Fibroblast of lung (primary cell): ENCODE results near the gene EYS. TPM values are rescaled to one million over a fixed set of nuclear protein-coding genes. Genes with fewer than 3 reads are reported as not detected.
A peak's percentile ranks its signal among the peaks of the same experiment; 100 is the strongest.

Source experiments
- DNase-seq, 2 donors: peaks; one replicate each; pipeline versions ENCODE4 v3.0.0 to v3.0.0-alpha.2; 2010; ENCODE audit warnings: low read depth in 2 of 2
- H2AFZ ChIP-seq: 2 replicates; pipeline ENCODE4 v1.5.1; 2012; ENCODE audit warnings: low read length, control low read depth, inconsistent platforms
- H3K27ac ChIP-seq: 2 replicates; pipeline ENCODE4 v1.5.1; 2011; ENCODE audit warnings: low read length, control low read depth; ENCODE audit not compliant: insufficient read depth
- H3K27me3 ChIP-seq: 2 replicates; pipeline ENCODE4 v1.5.1; 2011; ENCODE audit warnings: mild to moderate bottlenecking, low read length; ENCODE audit not compliant: control insufficient read depth, insufficient read depth
- H3K36me3 ChIP-seq: 2 replicates; pipeline ENCODE4 v1.5.1; 2011; ENCODE audit warnings: low read length; ENCODE audit not compliant: control insufficient read depth, insufficient read depth
- H3K4me1 ChIP-seq: 2 replicates; pipeline ENCODE4 v1.5.1; 2011; ENCODE audit warnings: low read length; ENCODE audit not compliant: control insufficient read depth, insufficient read depth; ENCODE audit errors: extremely low read depth
- H3K4me2 ChIP-seq: 2 replicates; pipeline ENCODE4 v1.5.1; 2011; ENCODE audit warnings: low read length, control low read depth; ENCODE audit not compliant: insufficient read depth; ENCODE audit errors: extremely low read depth
- H3K4me3 ChIP-seq, 4 experiments: fragments of 200-600 bp in 1 of 4; sonication (generic) in 1 of 4; replicated peaks in 1 of 4; 2 replicates each; pipeline ENCODE4 v1.5.1; 2011 to 2016; ENCODE audit warnings: low read length in 4 of 4, low read depth in 3 of 4, mild to moderate bottlenecking in 3 of 4, control low read depth in 2 of 4, inconsistent platforms in 1 of 4, mixed read lengths in 1 of 4; ENCODE audit not compliant: insufficient read depth in 1 of 4; ENCODE audit errors: control extremely low read depth in 1 of 4
- H3K79me2 ChIP-seq: 2 replicates; pipeline ENCODE4 v1.5.1; 2012; ENCODE audit warnings: mild to moderate bottlenecking, low read length, inconsistent platforms; ENCODE audit not compliant: control insufficient read depth, insufficient read depth
- H3K9ac ChIP-seq: 2 replicates; pipeline ENCODE4 v1.5.1; 2011; ENCODE audit warnings: mild to moderate bottlenecking, low read length, control low read depth; ENCODE audit not compliant: insufficient read depth
- H3K9me3 ChIP-seq: 2 replicates; pipeline ENCODE4 v1.5.1; 2012; ENCODE audit warnings: low read depth, low read length; ENCODE audit not compliant: control insufficient read depth, insufficient read depth
- H4K20me1 ChIP-seq: 2 replicates; pipeline ENCODE4 v1.5.1; 2011; ENCODE audit warnings: low read length; ENCODE audit not compliant: control insufficient read depth, insufficient read depth; ENCODE audit errors: extremely low read depth
- EZH2 ChIP-seq: IDR thresholded peaks from 2 replicates; pipeline ENCODE4 v1.5.1; 2012; ENCODE audit warnings: low read length, control low read depth, mild to moderate bottlenecking; ENCODE audit errors: missing control alignments
- polyA plus RNA-seq, 2 donors: library from polyadenylated mRNA; depleted of rRNA in 1 of 2; stranded (reverse) in 1 of 2; unstranded in 1 of 2; fragments of >200 nt; gene quantifications; 2 replicates each; pipeline ENCODE4 v1.2.1, GENCODE V29; 2011 to 2012; ENCODE audit warnings: missing spikeins in 1 of 2
- total RNA-seq: library from RNA; depleted of rRNA; stranded (reverse); fragments of >200 nt; gene quantifications from 2 replicates; pipeline ENCODE4 v1.2.1, GENCODE V29; 2014
- TF ChIP-seq, protein P1 (sequence below), 2 donors: IDR thresholded peaks in 1 of 2; conservative IDR thresholded peaks in 1 of 2; 1 replicate in 1 of 2; 2 replicates in 1 of 2; pipeline ENCODE4 v1.5.1; 2011 to 2012; ENCODE audit warnings: low read length in 2 of 2, control low read depth in 1 of 2, inconsistent platforms in 1 of 2, low read depth in 1 of 2, mild to moderate bottlenecking in 1 of 2

The EYS gene
- total and polyA plus RNA-seq, 2 donors (not counting 1 experiment from before 2014, with no cell fraction given): under 0.01 TPM; not detected in 1

DNA sequence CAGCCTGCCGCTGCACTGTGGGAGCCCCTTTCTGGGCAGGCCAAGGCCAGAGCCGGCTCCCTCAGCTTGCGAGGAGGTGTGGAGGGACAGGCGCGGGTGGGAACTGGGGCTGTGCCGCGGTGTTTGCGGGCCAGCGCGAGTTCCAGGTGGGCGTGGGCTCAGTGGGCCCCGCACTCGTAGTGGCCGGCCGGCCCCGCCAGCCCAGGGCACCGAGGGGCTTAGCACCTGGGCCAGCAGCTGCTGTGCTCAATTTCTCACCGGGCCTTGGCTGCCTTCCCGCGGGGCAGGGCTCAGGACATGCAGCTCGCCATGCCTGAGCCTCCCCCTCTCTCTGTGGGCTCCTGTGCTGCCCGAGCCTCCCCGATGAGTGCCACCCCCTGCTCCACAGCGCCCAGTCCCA lies 1683.3 kb downstream of the EYS start:
- TF ChIP-seq, protein P1, sequence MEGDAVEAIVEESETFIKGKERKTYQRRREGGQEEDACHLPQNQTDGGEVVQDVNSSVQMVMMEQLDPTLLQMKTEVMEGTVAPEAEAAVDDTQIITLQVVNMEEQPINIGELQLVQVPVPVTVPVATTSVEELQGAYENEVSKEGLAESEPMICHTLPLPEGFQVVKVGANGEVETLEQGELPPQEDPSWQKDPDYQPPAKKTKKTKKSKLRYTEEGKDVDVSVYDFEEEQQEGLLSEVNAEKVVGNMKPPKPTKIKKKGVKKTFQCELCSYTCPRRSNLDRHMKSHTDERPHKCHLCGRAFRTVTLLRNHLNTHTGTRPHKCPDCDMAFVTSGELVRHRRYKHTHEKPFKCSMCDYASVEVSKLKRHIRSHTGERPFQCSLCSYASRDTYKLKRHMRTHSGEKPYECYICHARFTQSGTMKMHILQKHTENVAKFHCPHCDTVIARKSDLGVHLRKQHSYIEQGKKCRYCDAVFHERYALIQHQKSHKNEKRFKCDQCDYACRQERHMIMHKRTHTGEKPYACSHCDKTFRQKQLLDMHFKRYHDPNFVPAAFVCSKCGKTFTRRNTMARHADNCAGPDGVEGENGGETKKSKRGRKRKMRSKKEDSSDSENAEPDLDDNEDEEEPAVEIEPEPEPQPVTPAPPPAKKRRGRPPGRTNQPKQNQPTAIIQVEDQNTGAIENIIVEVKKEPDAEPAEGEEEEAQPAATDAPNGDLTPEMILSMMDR (conservative IDR thresholded peaks at IDR 0.05 in 1 of 2, IDR thresholded peaks at IDR 0.05 in 1 of 2; ENCODE audit: low read depth in 1 of 2, low read length in 2 of 2): no peak
- no peak for TF ChIP-seq EZH2
- no peak for DNase-seq
- Histone ChIP-seq H3K27ac (no peak overlapping the region), H3K36me3 (no peaks in the 10 kb centered on the region), H3K9me3 (no peaks in the 10 kb centered on the region), H3K4me3 (no peak overlapping the region), H4K20me1 (no peaks in the 10 kb centered on the region), H3K79me2 (no peaks in the 10 kb centered on the region), H3K27me3 (no peaks in the 10 kb centered on the region), H3K4me2 (no peak overlapping the region), H3K9ac (no peak overlapping the region), H2AFZ (no peak overlapping the region), H3K4me1 (no peaks in the 10 kb centered on the region)

DNA sequence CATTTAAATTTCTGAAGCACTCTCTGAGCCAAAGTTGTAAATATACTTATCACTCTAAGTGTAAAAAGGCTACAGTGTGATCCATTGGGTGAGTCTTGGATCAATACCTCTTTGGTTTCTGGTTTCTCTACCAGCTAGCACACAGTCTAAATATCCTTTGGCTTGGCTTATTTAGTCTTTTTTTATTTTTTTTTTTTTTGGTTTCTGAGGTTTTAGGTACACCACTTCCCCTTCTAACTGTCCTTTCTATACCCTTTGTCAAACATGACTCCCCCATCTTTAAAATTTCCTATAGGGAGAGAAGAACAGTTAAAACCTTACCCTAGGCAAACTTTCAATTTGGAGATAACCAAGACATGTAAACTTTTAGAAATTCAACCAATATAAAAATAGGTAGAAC lies 1692.4 kb downstream of the EYS start:
- Histone ChIP-seq H3K4me2 (no peak overlapping the region), H3K4me1 (no peaks in the 10 kb centered on the region), H3K36me3 (no peaks in the 10 kb centered on the region), H3K4me3 (no peak overlapping the region), H4K20me1 (no peaks in the 10 kb centered on the region), H3K9me3 (no peaks in the 10 kb centered on the region), H3K79me2 (no peaks in the 10 kb centered on the region), H3K27me3 (no peaks in the 10 kb centered on the region), H2AFZ (no peak overlapping the region), H3K9ac (no peak overlapping the region), H3K27ac (no peak overlapping the region)
- no peak for TF ChIP-seq EZH2
- TF ChIP-seq, protein P1 (conservative IDR thresholded peaks at IDR 0.05 in 1 of 2, IDR thresholded peaks at IDR 0.05 in 1 of 2; ENCODE audit: low read depth in 1 of 2, low read length in 2 of 2): no peak
- DNase-seq: no peak

DNA sequence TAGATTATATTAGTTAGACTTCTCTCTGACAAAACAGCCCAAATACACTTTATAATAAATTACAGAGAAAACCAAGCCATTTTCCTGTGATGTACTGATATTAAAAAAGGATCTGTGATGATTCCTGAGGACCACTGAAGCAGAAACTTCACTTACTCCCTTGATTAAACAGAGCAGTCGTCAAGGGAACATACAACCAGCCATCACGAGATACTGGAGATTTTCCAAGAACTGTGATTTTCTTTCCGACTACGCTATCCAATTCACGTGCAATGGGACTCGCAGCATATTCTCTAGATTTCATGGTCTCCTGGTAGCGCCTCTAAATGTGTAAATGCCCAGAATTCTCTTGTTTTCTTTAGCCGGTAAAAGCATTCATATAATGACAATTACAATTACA lies 1694.0 kb downstream of the EYS start:
- no peaks in the 10 kb centered on the region for H3K79me2 ChIP-seq
- DNase-seq: peak in 1 of 2 donors; percentile 54
- H4K20me1 ChIP-seq: no peaks in the 10 kb centered on the region
- H3K36me3 ChIP-seq: no peaks in the 10 kb centered on the region
- no peaks in the 10 kb centered on the region for H3K9me3 ChIP-seq
- no peak overlapping the region for H3K9ac ChIP-seq
- peak overlapping the region in 1 of 4 experiments; percentile 17 for H3K4me3 ChIP-seq
- no peak overlapping the region for H3K27ac ChIP-seq
- no peak overlapping the region for H3K4me2 ChIP-seq
- H3K27me3 ChIP-seq: no peaks in the 10 kb centered on the region
- H2AFZ ChIP-seq: no peak overlapping the region
- no peaks in the 10 kb centered on the region for H3K4me1 ChIP-seq
- TF ChIP-seq, protein P1 (conservative IDR thresholded peaks at IDR 0.05 in 1 of 2, IDR thresholded peaks at IDR 0.05 in 1 of 2; ENCODE audit: low read depth in 1 of 2, low read length in 2 of 2): no peak
- no peak for TF ChIP-seq EZH2
